A204.1 (cell line): ENCODE results near the gene MICAL3.

Source experiments
- FAIRE-seq: peaks from 2 replicates; lab custom pipeline; 2012; peaks lifted over from hg19 to GRCh38; lab: Jason Lieb, UNC

MICAL3 gene

DNA sequence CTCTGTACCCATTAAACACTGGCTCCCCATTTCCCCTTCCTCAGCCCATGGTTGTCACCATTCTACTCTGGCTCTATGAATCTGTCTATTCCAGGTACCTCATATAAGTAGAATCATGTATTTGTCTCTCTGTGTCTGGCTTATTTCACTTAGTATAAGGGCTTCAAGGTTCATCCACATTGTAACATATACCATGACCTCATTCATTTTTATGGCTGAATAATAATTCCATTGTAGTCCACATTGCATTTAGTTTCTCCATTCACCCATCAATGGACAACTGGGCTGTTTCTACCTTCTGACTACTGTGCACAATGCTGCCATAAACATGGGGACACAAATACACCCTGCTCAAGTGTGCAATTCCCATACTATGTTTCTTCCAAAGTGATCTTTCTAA, 97.3 kb downstream of the MICAL3 start:
- FAIRE-seq: no peak

- FAIRE-seq: no peak
These were observed 97.8 kb downstream of the MICAL3 start for GRCh38 chr22:17926516-17926915.

- FAIRE-seq: no peak
These were observed 98.9 kb downstream of the MICAL3 start for GRCh38 chr22:17925431-17925841.

DNA sequence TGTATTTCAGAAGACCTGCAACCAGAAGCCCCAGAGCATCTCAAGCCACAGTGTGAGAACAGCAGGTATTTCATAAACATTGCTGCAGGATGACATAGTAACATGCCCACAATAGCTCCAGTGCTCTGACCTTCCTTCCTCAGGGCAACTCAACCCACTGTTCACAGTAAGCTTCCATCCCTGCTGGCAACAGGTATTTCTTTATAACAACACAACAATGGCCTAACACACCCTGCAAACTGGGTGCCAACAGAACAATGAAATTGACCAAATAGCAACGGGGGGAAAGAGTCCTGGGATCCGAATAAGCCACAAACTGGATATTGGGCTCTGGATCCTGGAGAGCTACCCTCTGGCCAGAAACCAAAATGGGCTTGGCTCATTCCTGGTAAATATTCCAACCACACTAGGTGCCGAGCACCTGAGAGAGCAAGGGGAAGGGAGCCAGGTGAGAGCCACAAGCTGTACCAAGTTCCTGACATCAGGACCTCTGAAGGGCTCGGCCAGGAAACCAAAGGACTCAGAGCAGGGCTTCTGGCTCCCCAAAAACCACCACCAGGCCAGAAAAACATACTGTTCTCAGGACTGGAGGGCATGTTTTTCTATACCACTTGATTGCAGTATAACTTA, 99.5 kb downstream of the MICAL3 start:
- FAIRE-seq: no peak

DNA sequence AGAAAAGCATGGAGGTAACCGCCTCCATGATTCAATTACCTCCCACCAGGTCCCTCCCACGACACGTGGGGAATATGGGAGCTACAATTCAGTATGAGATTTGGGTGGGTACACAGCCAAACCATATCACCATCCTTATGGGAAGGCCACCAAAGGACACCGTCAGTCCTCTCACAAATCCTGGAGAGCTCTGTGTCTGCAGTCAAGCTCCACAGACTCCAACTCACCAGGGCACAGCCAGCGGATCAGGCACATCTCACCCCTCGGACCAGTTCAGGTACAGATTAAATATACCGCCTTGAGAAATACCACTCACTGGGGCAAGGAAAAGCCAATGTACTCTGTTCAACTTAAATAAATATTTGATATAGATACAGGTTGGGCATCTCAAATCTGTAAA, 100.3 kb downstream of the MICAL3 start:
- no peak for FAIRE-seq

GRCh38 chr22:17922925-17923903, 101.1 kb downstream of the MICAL3 start:
- no peak for FAIRE-seq

DNA sequence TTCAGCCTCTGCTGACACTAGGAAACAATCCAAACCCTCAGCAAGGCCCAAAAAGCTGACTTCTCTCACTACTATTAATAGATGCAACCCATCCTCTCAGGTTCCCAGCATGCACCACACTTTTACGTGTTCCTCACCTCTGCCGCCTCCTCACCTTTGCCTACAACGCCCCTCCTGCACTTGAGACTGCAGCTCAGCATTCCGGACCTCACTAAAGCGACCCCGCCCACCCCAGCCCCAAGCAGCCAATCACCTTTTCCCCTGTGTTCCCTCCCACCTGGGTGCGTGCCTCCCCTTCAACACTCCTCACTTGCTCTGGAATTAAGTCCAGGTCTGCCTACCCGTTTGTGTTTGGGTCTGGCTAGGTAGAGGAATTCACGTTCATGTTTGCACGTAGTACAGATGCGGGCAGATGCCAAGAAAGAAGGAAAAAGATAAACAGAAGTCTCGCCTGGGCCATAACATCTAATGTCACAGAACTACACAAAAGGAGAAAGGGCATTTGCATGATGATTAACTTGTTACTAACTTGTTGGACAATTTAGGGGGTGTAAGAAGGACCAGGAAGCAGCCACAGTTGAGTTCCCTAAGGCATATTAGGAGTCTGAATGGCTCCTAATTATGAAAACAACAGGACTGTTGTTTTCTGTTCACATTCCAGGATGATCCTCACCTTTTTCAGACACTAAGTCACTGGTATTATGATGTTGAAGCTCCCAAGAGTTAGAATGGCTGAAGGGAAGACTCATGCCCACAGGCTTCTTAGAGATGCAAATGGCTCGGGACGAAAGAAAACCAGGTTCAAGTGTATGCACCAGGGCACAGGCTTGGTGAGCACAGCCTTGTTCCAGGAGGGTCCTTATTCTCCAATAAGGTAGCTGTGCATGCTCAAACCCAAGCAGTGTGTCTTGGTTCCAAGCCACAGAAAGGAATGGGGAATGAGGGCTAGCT, 102.2 kb downstream of the MICAL3 start:
- FAIRE-seq: no peak

DNA sequence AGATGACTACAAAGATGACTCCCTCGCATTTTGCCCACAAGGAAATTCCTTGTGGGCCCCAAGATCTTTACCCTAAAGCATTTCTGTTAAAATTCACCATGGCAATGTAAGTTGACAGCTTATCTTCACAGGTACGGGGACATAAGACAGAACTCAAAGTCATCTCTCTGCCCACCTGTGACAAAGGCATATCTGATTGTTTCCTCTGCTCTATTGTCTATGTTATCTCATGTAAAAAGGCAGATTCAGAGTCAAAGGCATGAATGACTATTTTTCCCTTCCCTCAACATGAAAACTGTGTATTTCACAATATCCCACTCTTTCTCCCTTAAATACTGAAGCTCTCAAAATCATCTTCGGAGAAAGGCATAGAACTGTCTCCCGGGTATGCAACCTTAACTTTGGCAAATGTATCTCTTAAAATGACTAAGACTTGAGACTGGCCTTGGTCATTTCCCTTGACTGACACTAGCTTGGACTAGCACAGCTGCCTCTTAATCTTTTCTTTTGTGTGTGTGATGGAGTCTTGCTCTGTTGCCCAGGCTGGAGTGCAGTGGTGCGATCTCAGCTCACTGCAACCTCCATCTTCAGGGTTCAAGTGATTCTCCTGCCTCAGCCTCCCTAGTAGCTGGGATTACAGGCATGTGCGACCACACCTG, 103.2 kb downstream of the MICAL3 start:
- no peak for FAIRE-seq

GRCh38 chr22:17920145-17920605, 104.2 kb downstream of the MICAL3 start:
- FAIRE-seq: no peak

GRCh38 chr22:17919276-17920144, 104.9 kb downstream of the MICAL3 start:
- FAIRE-seq: no peak

GRCh38 chr22:17918840-17919239, 105.5 kb downstream of the MICAL3 start:
- FAIRE-seq: no peak

- no peak for FAIRE-seq
These were observed 106.8 kb downstream of the MICAL3 start for GRCh38 chr22:17917490-17917983.

DNA sequence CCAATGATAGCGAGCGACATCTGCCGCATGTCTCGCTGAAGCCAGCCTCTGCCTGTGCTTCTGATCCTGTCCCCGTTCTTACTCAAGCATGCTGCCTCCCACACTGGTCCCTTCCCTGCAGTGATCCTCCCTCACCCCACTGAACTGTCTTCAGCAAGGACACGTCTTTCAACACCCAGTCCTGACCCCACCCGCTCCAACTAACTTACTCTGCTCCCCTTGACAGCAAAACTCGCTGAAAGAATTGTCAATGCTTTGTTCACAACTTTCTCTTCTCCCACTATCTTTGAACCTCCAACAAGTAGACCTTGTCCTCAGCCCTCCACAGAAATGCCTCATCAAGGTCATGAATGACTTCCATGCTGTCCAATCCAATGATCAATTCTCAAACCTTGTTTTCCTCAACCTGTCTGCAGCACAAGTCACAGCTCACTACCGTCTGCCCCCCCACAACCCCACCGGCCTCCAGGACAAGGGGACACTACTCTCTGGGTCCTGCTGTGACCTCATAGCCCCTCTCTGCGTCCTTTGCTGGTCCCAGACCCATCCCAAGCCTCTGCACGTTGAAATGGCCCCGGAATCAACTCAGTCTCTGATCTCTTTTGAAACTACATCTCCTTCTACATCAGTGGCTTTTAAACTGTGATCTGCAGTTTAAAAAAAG, 108.0 kb downstream of the MICAL3 start:
- no peak for FAIRE-seq

DNA sequence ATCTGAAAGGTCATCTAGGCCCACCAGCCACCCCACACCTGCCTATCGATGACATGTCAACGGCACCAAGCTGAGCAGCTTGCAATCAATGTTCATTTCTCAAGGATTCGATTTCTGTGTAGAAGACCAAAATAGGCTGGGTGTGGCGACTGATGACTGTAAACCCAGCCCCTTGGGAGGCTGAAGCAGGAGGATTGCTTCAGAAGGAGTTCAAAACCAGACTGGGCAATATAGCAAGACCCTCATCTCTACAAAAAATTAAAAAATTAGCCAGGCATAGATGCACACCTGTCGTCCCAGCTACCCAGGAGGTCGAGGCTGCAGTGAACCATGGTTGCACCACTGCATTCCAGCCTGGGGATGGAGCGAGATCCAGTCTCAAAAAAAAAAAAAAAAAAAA, 108.7 kb downstream of the MICAL3 start:
- FAIRE-seq: no peak

GRCh38 chr22:17915188-17915587, 109.2 kb downstream of the MICAL3 start:
- no peak for FAIRE-seq

DNA sequence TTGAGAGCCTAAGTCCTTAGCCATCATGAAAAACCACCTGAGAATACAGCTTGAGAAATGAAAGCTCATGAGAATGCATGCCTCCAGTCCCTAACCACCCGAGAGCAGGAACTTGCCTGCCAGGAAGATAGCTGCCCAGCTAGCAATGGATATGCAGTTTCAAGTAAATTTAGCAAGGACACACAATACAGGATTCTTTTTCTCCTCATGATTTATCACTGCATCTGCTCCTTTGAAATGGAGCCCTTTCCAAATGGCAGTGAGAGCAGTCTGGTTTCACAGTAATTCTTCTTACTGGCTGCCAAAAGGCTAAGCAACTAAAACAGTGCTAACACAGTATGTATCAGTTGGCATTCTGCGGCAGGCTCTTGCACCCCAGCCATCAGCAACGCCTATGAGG, 109.9 kb downstream of the MICAL3 start:
- FAIRE-seq: no peak

- FAIRE-seq: no peak
These were observed 110.5 kb downstream of the MICAL3 start for GRCh38 chr22:17913801-17914347.

DNA sequence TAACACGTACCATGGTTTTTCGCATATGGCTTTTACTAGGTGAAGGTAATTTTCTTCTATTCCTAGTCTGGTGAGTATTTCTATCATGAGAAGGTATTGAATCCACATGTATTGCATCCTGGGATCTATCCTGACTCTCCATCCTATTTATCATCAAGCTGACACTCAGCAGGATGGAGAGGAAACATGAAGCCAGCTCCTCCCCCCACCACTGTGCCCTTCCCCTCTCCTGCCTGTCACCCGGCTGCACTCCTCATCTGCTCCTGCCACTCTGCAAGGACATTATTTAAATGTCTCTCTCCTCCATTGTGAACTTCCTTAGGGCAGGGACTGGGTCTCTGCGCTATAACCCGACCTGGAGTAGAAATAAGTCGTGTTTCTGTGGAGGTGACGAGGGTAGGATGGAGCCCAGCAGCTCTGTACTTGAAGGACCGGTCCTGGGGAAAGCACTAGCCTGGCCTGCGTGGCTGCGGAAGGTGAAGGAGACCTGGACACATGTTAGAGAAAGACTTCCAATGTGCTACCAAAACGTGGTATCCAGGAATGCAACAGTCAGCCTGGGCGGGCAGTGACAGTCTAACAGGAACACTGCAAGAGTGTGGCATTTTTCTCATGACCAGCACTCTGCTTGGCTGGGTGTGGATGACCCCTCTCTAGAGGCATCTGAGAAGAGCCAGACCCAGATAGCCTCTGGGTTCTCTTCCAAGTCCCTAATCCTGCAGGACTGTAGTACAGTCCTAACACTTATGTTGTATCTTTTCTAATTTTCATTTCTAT, 111.2 kb downstream of the MICAL3 start:
- no peak for FAIRE-seq

GRCh38 chr22:17911887-17912286, 112.5 kb downstream of the MICAL3 start:
- no peak for FAIRE-seq
